ENCODE data around the gene GRAMD4. TPM values are rescaled to one million over a fixed set of nuclear protein-coding genes. Genes with fewer than 3 reads are reported as not detected.

Gene GRAMD4
- total RNA-seq, 1 donor from 2014 or later = 77.6 TPM

DNA sequence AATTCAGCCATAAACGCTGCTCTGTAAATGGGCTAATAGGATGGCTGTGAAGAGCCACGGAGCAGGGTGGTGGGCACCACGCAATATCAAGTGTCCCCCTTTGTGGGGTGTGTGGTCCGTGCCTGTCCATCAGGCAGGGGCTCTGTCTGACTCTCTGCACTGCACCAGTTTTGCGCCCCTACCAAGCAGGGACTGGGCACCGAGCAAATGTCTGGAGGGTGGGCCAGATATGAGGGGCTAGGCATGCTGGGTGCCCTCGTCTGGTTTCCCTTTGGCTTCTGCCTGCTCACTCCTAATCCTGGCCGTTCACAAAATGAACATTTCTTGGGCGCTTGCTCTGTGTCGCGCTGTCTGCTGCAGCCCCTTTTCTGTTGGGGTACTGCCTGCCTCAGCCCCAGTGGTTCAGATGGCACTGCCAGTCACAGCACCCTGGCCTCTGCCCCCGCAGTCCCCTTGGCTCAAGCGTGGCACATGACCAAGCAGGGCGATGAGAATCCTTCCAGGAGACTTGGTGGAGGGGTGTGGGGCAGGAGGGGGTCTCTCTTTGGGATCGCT is 45.7 kb upstream of the GRAMD4 start:
- peak overlapping the region; percentile 86 for H3K27ac ChIP-seq (replicated peaks)
- DNase-seq = peak; percentile 6
- TF ChIP-seq, protein P1, sequence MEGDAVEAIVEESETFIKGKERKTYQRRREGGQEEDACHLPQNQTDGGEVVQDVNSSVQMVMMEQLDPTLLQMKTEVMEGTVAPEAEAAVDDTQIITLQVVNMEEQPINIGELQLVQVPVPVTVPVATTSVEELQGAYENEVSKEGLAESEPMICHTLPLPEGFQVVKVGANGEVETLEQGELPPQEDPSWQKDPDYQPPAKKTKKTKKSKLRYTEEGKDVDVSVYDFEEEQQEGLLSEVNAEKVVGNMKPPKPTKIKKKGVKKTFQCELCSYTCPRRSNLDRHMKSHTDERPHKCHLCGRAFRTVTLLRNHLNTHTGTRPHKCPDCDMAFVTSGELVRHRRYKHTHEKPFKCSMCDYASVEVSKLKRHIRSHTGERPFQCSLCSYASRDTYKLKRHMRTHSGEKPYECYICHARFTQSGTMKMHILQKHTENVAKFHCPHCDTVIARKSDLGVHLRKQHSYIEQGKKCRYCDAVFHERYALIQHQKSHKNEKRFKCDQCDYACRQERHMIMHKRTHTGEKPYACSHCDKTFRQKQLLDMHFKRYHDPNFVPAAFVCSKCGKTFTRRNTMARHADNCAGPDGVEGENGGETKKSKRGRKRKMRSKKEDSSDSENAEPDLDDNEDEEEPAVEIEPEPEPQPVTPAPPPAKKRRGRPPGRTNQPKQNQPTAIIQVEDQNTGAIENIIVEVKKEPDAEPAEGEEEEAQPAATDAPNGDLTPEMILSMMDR (IDR thresholded peaks at IDR 0.05; ENCODE audit: borderline replicate concordance) = no peak
- H3K27me3 ChIP-seq (ENCODE audit: low read depth) = no peaks in the 10 kb centered on the region
- H3K4me3 ChIP-seq = no peak overlapping the region
- no peaks in the 10 kb centered on the region for H3K36me3 ChIP-seq
- intact Hi-C loops (cut with micrococcal nuclease) = no loop called here
- H3K9me3 ChIP-seq (replicated peaks) = peaks cover 20% of the 10 kb centered on the region
- H3K4me1 ChIP-seq = peaks cover 62% of the 10 kb centered on the region

DNA sequence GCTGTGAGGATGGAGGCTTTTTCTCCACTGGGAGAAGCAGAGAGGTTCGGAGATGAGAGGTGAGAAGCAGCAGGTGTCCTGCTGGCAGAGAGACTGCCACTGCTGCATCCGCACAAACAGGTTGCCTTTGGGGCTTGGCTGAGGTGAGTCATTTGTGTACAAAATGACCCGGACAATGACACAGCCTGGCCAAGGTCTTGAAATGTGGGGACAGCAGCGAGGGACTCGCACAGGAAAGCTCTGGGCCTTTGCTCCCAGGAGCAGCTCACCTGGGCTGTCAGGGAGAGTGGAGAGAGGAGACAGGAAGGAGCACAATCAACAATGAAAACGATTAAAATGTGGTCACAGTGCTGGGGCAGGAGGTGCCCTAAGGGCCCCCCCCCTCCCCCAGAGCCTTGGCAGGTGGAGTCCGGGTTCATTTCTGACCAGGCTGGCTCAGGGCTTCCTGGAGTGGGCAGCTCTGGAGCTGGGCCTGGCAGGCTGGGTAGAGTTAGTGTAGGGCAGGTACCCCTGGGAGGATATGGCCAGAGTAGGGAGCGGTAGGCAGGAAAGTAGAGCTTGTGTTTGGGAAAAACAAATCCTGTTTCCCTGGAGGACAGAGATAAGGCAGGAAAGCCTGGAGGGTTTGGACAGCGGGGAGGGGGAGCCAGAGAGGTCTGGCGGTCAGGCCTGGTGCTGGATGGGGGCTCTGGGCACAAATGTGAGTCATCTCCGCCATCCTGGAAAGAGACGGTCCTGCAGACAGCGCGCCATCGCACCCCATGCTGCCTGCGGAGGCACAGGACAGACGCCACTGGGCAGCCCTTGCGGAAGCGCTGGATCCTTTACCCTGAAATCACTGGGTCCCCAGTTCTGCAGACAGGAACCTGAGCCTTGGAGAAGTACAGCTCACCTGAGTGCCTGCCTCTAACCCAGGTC is 44.9 kb upstream of the GRAMD4 start:
- peak; percentile 56 for DNase-seq
- intact Hi-C loops (cut with micrococcal nuclease) = no loop called here
- Histone ChIP-seq H3K4me1 (peaks cover 69% of the 10 kb centered on the region), H3K9me3 (replicated peaks) (peaks cover 20% of the 10 kb centered on the region), H3K36me3 (no peaks in the 10 kb centered on the region), H3K4me3 (peak overlapping the region; percentile 91), H3K27ac (replicated peaks) (peak overlapping the region; percentile 86), H3K27me3 (ENCODE audit: low read depth) (no peaks in the 10 kb centered on the region)
- TF ChIP-seq, protein P1 (IDR thresholded peaks at IDR 0.05; ENCODE audit: borderline replicate concordance) = no peak

DNA sequence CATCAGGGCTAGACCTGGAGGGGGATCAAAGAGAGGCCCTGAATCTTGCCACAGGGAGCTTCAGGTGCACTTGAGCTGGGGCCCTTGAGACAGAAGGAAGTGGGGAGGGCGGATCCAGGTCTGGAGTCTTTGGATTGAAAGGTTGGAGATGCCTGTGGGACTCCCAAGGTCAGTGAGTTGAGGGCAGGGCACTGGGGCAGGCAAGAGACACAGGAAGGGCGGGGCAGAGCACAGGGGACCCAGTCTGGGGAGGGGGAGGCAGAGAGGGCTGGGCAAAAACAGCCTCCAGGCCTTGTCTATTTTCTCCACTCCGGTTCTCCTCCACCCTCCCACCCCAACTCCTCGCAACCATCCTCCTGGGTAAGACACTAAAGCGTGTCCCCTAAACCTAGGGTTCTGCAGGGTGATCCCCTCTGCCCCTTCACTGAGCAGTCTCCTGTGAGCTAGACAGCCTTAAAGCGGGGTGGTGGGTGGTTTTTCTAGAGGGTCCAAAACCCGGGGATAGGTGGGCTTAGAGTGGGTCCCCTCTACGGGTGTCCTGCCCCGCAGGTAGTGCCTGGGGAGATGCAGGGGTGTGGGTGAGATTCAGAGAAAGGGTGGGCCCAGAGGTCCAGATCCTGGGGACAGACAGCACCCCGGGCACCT is 44.2 kb upstream of the GRAMD4 start:
- Histone ChIP-seq H3K36me3 (no peaks in the 10 kb centered on the region), H3K27me3 (ENCODE audit: low read depth) (no peaks in the 10 kb centered on the region), H3K9me3 (replicated peaks) (peaks cover 17% of the 10 kb centered on the region), H3K4me1 (peaks cover 77% of the 10 kb centered on the region), H3K27ac (replicated peaks) (peak overlapping the region; percentile 86), H3K4me3 (peak overlapping the region; percentile 91)
- DNase-seq = peak; percentile 25
- intact Hi-C loops (cut with micrococcal nuclease) = no loop called here
- TF ChIP-seq, protein P1 (IDR thresholded peaks at IDR 0.05; ENCODE audit: borderline replicate concordance) = no peak

DNA sequence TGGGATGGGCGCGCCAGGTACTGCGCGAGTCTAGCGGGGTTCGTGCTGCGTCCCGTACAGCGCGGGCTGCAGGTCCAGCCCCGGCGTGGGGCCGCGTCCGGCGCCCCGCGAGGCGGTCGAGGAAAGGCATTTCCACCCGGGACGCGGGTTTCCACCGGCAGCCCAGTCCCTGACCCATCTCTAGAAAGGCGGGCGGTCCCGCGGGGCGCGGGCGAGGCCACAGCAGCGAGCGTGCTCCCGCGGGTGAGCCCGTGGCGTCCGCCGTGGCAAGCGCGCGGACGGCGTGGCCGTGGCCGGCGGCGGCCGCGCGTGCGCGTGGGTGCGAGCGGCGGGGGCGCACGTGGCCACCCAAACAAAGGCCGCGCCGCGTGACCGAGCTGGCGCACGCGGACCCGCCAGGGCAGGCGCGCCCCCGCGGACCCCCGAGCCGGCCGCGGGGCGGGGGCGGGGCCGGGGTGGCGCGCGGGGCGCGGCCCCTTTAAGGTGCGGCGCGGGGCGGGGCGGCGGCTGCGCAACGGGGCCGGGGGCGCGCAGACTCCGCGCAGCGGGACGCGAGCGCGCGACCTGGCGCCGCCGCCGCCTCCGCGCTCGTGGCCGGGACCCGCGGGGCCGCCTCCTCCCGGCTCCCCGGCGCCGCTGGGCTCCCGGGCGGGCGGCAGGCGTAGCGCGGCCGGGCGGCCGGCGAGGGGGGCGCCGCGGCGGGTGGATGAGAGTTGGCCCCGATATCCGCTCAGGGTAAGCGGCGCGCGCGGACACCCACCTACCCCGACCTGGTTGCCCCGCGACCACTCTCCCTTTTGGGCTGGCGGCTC is 43.4 kb upstream of the GRAMD4 start:
- H3K36me3 ChIP-seq = no peaks in the 10 kb centered on the region
- peaks cover 84% of the 10 kb centered on the region for H3K4me1 ChIP-seq
- H3K4me3 ChIP-seq = peak overlapping the region; percentile 91
- peaks cover 10% of the 10 kb centered on the region for H3K9me3 ChIP-seq (replicated peaks)
- TF ChIP-seq, protein P1 (IDR thresholded peaks at IDR 0.05; ENCODE audit: borderline replicate concordance) = peak; percentile 8
- DNase-seq = peak; percentile 69
- intact Hi-C loops (cut with micrococcal nuclease) = no loop called here
- H3K27ac ChIP-seq (replicated peaks) = peak overlapping the region; percentile 89
- no peaks in the 10 kb centered on the region for H3K27me3 ChIP-seq (ENCODE audit: low read depth)
